KBM-7 (cell line): Measurements from ENCODE around the gene ACSM3.

Experiments
- DNase-seq: peaks from one replicate; pipeline ENCODE4 v3.0.0-alpha.2; 2015
- in situ Hi-C: fragments of 300-500 bp; cut with MboI; formaldehyde crosslinking; loops from 2 replicates; pipeline ENCODE4 v1.14.3; 2020; ENCODE audit warnings: low sequenced_read_pairs, low pct_unique_long_range_greater_than_20kb, mixed read lengths

Gene ACSM3

GRCh38 chr16:20838240-20838639, 74.4 kb downstream of the ACSM3 start:
- in situ Hi-C loops: no loop called here

GRCh38 chr16:20839504-20839903, 75.7 kb downstream of the ACSM3 start:
- in situ Hi-C loops: no loop called here
- DNase-seq: no peak

More at GRCh38 chr16:20838240-20838639, 74.4 kb downstream of the ACSM3 start:
- no peak for DNase-seq

- in situ Hi-C loops: no loop called here
- no peak for DNase-seq
These were observed 80.2 kb downstream of the ACSM3 start for GRCh38 chr16:20844054-20844453.

- DNase-seq: peak; percentile 53
- in situ Hi-C loops: no loop called here
These were observed 80.8 kb downstream of the ACSM3 start for GRCh38 chr16:20844588-20844987.

GRCh38 chr16:20846030-20846429, 82.2 kb downstream of the ACSM3 start:
- DNase-seq: no peak
- in situ Hi-C loops: no loop called here

- in situ Hi-C loops: no loop called here
- DNase-seq: no peak
These were observed 82.7 kb downstream of the ACSM3 start for GRCh38 chr16:20846551-20846950.
